ENCODE data around the gene CACNA1G.

GRCh38 chr17:50576864-50577263 lies 16.3 kb downstream of the CACNA1G start:
- TF ChIP-seq CTCF (IDR thresholded peaks at IDR 0.05; ENCODE audit: insufficient read depth, low read depth, low read length) = no peak
- TF ChIP-seq EZH2 (IDR thresholded peaks at IDR 0.05; ENCODE audit: insufficient read depth, low read length) = no peak
